A673 (cell line): Measurements from ENCODE around the gene CYP2A7. TPM values are rescaled to one million over a fixed set of nuclear protein-coding genes. Genes with fewer than 3 reads are reported as not detected.
"Not testable (repeated sequence)": the region's sequence is repeated elsewhere in the genome, so short reads cannot be mapped to it uniquely, and the experiment has no call there.

ENCODE experiments used
- BruUV-seq: library from RNA; stranded (reverse); fragments of 400-500 nt; replicated peaks from 2 replicates; lab custom pipeline; 2021; lab: Mats Ljungman, UMichigan
- CTCF ChIA-PET: fragments of 300-600 bp; sonication (Branson Sonifier 250); formaldehyde crosslinking; loops from one replicate; lab custom pipeline; 2022; ENCODE audit warnings: antibody characterized with exemption; lab: Charles Lee
- POLR2A ChIA-PET: fragments of 300-600 bp; sonication (Branson Sonifier 250); formaldehyde crosslinking; loops from one replicate; lab custom pipeline; 2022; ENCODE audit warnings: antibody characterized with exemption; ENCODE audit not compliant: low non-redundant PET; lab: Charles Lee
- DNase-seq: peaks from one replicate; pipeline ENCODE4 v3.0.0-alpha.2; 2015; ENCODE audit warnings: low spot score
- H3K27ac ChIP-seq: fragments of 200-600 bp; sonication (generic); 2 replicates; pipeline ENCODE4 v1.5.1; 2016; ENCODE audit warnings: mixed run types, low read depth, mild to moderate bottlenecking, mixed read lengths, antibody characterized with exemption, low read length; ENCODE audit not compliant: poor library complexity, severe bottlenecking
- H3K27me3 ChIP-seq: fragments of 200-600 bp; sonication (generic); replicated peaks from 2 replicates; pipeline ENCODE4 v1.6.1; 2017; ENCODE audit warnings: mixed run types, low read depth, mild to moderate bottlenecking, mixed read lengths, antibody characterized with exemption, low read length; ENCODE audit not compliant: insufficient read depth, poor library complexity
- H3K36me3 ChIP-seq: fragments of 200-600 bp; sonication (generic); 2 replicates; pipeline ENCODE4 v1.6.1; 2016; ENCODE audit warnings: mixed run types, mild to moderate bottlenecking, mixed read lengths, antibody characterized with exemption, low read length; ENCODE audit not compliant: insufficient read depth, poor library complexity, severe bottlenecking
- H3K4me1 ChIP-seq: fragments of 200-600 bp; sonication (generic); 2 replicates; pipeline ENCODE4 v1.6.1; 2017; ENCODE audit warnings: mixed run types, mild to moderate bottlenecking, mixed read lengths, antibody characterized with exemption, low read length; ENCODE audit not compliant: insufficient read depth, poor library complexity, severe bottlenecking
- H3K4me3 ChIP-seq: fragments of 200-600 bp; sonication (generic); 2 replicates; pipeline ENCODE4 v1.5.1; 2016; ENCODE audit warnings: low read depth, mixed run types, mild to moderate bottlenecking, mixed read lengths, low read length; ENCODE audit not compliant: poor library complexity, severe bottlenecking
- H3K9me3 ChIP-seq: fragments of 200-600 bp; sonication (generic); 2 replicates; pipeline ENCODE4 v1.6.1; 2016; ENCODE audit warnings: mixed run types, low read depth, mild to moderate bottlenecking, mixed read lengths, antibody characterized with exemption, low read length; ENCODE audit not compliant: poor library complexity, severe bottlenecking
- CTCF ChIP-seq: fragments of 300-800, 200-600 bp; sonication (generic); conservative IDR thresholded peaks from 2 replicates; pipeline ENCODE4 v1.5.1; 2017; ENCODE audit warnings: low read depth, mild to moderate bottlenecking, antibody characterized with exemption, low read length, moderate library complexity, mixed read lengths
- EZH2 ChIP-seq: fragments of 200-600 bp; sonication (generic); IDR thresholded peaks from 2 replicates; pipeline ENCODE4 v1.6.1; 2017; ENCODE audit warnings: borderline replicate concordance, low read depth, mild to moderate bottlenecking, mixed read lengths, antibody characterized with exemption, low read length; ENCODE audit not compliant: poor library complexity, severe bottlenecking
- intact Hi-C: fragments of 100-400 bp; cut with micrococcal nuclease; formaldehyde crosslinking; loops from one replicate; pipeline ENCODE4 v1.10.0; 2022; ENCODE audit not compliant: unreplicated experiment
- total RNA-seq: library from RNA; stranded (reverse); gene quantifications from 2 replicates; pipeline ENCODE4 v1.2.3, GENCODE V29; 2021

The CYP2A7 gene
- total RNA-seq, 1 experiment from 2014 or later = not detected

- H3K4me1 ChIP-seq, CTCF ChIA-PET, H3K36me3 ChIP-seq, H3K27me3 ChIP-seq, POLR2A ChIA-PET, H3K27ac ChIP-seq, H3K9me3 ChIP-seq, intact Hi-C loops, H3K4me3 ChIP-seq, DNase-seq, BruUV-seq: not testable (repeated sequence)
Observed at GRCh38 chr19:40900521-40900920, 18.5 kb upstream of the CYP2A7 start.

- CTCF ChIA-PET, BruUV-seq, DNase-seq, H3K36me3 ChIP-seq, POLR2A ChIA-PET, H3K9me3 ChIP-seq, H3K27me3 ChIP-seq, H3K4me3 ChIP-seq, intact Hi-C loops, H3K27ac ChIP-seq, H3K4me1 ChIP-seq: not testable (repeated sequence)
Observed at GRCh38 chr19:40899964-40900363, 17.9 kb upstream of the CYP2A7 start.

GRCh38 chr19:40896843-40897789 is 15.1 kb upstream of the CYP2A7 start:
- H3K4me3 ChIP-seq, BruUV-seq, H3K27me3 ChIP-seq, intact Hi-C loops, POLR2A ChIA-PET, H3K4me1 ChIP-seq, H3K27ac ChIP-seq, DNase-seq, H3K36me3 ChIP-seq, H3K9me3 ChIP-seq: not testable (repeated sequence)
- CTCF ChIA-PET = interaction anchor here (0.6 kb wide), 1 partner anchor 257 kb away, joined by 4 read pairs; no protein-coding TSS in a partner anchor

- no TSS peak for BruUV-seq
- ChIA-PET POLR2A (no interaction called here), CTCF (interaction anchor here (0.6 kb wide), 1 partner anchor 258 kb away, joined by 4 read pairs; no protein-coding TSS in a partner anchor)
- peaks cover 5% of the 10 kb centered on the region for H3K27me3 ChIP-seq
- no peak overlapping the region for H3K4me3 ChIP-seq
- TF ChIP-seq EZH2 (no peak), CTCF (no peak)
- DNase-seq = no peak
- H3K36me3 ChIP-seq = no peaks in the 10 kb centered on the region
- H3K27ac ChIP-seq = no peak overlapping the region
- intact Hi-C loops = no loop called here
- H3K9me3 ChIP-seq = no peaks in the 10 kb centered on the region
- H3K4me1 ChIP-seq = no peaks in the 10 kb centered on the region
Observed at GRCh38 chr19:40896418-40896796, 14.4 kb upstream of the CYP2A7 start.
